RKO (cell line): Measurements from ENCODE around the gene ST6GALNAC1.
A peak's percentile ranks its signal among the peaks of the same experiment; 100 is the strongest.
"Not testable (repeated sequence)": the region's sequence is repeated elsewhere in the genome, so short reads cannot be mapped to it uniquely, and the experiment has no call there.

Source experiments
- DNase-seq: peaks from one replicate; pipeline ENCODE4 v3.0.0-alpha.2; 2016; ENCODE audit warnings: low spot score

The ST6GALNAC1 gene

GRCh38 chr17:76612465-76612864 is 31.1 kb downstream of the ST6GALNAC1 start:
- no peak for DNase-seq

GRCh38 chr17:76611758-76612157 is 31.8 kb downstream of the ST6GALNAC1 start:
- no peak for DNase-seq

DNA sequence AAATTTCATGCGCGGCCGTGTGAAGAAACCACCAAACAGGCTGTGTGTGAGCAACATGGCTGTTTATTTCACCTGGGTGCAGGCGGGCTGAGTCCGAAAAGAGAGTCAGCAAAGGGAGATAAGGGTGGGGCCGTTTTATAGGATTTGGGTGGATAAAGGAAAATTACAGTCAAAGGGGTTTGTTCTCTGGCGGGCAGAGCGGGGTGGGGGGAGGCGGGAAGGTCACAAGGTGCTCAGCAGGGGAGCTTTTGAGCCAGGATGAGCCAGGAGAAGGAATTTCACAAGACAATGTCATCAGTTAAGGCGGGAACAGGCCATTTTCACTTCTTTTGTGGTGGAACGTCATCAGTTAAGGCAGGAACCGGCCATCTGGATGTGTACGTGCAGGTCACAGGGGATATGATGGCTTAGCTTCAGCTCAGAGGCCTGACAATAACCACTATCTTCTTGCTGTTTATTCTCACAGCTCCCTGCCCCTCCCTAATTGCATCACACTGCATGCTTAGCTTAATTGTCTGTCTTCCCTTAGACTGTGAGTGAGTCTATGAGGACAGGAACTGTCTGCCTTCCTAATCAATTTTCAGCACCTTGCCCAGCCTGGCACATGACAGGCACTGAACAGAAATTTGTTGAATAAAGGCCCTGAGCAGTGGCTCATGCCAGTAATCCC is 32.3 kb downstream of the ST6GALNAC1 start:
- DNase-seq, result not testable (repeated sequence)

- not testable (repeated sequence) for DNase-seq
Observed at GRCh38 chr17:76606685-76607084, 36.9 kb downstream of the ST6GALNAC1 start.

DNA sequence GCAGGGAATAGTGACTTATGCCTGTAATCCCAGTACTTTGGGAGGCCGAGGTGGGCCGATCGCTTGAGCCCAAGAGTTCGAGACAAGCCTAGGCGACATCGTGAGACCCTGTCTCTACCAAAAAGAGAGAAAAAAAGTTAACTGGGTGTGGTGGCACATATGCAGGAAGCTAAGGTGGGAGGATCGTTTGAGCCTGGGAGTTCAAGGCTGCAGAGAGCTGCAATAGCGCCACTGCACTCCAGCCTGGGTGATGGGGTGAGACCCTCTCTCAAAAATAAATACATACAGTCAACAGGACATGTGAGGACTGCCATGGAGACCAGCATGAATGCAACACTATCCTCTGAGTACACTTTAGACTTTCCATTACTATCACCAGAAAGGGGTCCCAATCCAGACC is 42.5 kb downstream of the ST6GALNAC1 start:
- DNase-seq, result no peak

DNA sequence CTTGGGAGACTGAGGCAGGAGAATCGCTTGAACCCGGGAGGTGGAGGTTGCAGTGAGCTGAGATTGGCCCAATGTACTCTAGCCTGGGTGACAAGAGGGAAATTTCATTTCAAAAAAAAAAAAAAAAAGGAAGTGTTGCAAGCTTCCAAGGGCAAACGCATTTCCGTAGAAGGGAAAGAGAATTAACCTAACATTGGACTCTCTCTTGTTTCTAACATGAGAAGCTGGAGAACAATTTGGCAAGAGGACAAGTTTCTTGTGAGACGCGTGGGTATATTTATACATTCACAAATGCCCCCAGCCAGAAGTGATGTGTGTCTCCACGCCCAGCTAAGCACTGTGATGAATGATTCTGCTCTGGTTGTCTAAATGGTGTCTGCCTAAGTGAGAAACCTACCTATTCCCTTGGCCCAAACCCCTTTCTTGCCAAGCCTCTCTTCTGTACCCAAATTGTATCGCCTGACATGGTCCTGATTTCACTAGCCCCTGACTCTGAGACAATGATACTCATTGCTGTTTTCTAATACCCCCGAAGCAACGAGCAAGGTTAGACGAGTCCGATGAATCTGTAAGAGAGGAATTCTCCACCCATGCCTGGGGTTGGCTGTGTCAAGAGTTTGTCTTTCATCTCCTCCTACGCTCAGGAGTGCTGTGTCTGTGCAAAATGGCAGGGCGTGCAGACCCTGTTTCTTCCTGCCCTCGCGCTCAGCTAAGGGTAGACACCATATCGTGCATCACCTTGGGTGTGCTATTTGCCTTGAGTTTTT is 43.7 kb downstream of the ST6GALNAC1 start:
- no peak for DNase-seq

DNA sequence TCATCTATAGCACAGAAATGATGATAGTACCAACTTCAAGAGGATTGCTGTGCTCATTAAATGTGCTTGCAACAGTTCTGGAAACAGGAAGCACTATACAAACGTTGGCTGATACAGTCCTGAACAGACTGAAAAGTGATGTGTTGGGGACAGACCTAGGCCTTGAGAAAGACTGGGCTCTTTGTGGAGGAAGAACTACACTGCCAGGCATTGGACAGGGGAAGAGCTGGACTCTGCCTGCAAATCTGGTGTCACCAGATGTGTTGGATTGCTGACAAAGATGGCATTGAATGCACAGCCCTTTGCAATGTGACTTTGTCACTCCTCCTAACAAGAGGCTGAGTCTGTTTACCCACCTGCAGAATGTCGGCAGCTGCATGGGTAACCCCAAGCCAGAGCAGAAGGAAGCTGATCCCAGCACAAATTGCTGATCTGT is 45.5 kb downstream of the ST6GALNAC1 start:
- DNase-seq, result no peak

DNA sequence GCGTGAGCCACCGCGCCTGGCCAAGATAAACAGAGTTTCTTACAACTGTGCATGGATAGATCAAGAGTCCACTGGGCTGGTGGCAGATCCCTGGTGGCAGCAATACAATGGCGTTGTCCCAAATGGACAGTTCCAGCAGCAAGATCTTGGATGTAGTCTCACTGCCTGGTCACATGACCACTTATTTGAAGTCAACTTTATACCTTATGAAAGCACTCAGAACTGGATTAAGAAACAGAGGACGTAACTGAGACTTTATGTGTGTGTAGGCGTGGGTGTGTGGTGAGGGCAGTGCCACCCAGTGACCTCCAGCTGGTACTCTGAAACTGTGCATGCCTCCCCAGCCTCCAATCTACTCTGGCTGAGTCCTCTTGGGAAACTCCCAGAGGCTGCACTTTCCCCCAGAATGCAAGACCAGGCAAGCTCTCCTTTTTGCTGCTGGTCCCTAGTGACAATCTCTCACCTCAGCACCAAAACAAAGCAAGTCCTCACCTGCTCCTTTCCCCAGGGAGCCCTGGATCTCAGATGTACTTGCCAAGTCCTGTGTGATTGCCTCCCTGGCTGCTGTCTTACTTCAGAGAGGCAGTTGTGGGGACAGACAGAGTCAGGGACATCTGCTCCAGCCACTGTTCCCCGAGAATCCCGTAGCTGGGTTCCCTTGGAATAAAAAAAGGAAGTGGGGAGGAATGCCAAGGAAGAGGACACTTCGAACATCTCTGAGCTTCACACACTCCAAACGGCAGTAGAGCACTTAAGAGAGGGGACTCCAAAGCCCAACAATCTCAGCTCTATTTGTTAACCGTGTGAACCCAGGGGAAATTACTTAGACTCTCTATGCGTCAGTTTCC is 46.2 kb downstream of the ST6GALNAC1 start:
- DNase-seq, result no peak

DNA sequence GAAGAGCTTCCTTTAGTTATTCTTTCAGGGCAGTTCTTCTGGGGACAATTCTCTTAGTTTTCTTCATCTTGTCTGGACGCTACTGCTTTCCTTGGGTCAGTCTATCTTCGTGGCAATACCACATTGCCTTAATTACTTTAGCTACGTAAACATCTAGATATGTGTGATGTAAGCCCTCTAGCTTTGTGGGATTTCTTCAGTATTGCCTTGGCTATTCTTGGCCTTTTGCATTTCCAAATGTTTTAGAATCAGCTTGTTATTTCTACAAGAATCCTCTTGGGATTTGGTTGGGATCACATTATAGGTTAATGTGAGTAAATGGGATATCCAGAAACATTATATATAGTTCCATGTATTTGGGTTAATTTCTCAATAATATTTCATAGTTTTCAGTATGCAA is 48.9 kb downstream of the ST6GALNAC1 start:
- no peak for DNase-seq

- DNase-seq, result no peak
Observed at GRCh38 chr17:76593959-76594358, 49.6 kb downstream of the ST6GALNAC1 start.

DNA sequence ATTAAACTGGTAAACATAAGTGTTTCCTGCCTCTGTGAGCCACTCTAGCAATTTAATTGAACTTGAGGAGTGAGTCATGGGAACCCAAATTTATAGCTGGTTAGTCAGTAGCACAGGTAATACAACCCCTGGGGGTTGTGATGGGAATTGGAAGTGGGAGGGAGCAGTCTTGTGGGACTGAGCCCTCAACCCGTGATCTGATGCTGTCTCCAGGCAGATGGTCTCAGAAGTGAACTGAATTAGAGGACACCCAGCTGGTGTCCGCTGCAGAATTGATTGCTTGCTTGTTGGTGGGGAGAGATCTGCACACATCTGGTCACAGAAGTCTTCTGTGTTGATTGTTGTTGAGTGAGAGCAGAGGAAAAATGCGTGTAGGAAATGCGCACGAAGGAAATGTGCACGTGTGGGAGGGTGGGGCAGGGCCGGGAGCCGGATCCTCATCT is 50.2 kb downstream of the ST6GALNAC1 start:
- DNase-seq, result peak; percentile 32

DNA sequence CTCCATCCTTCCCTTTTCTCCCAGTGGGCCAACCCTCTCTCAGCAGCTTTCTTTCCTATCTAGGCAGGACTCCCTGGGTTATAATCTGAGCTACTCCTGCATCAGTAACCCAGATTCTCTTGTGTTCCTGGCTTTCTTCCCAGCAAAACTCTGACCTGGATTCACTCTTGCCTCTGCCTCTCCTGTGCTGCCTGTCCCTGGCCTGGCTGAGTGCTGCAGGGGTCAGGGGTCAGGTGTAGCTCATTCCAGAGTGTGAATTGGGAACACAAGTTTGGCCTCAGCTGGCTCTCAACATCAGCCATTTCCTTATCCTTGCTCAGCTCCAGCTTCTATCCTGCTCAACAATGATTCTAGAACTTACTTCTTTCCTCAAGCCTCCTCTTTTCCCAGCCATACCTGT is 55.4 kb downstream of the ST6GALNAC1 start:
- DNase-seq, result no peak

- no peak for DNase-seq
Observed at GRCh38 chr17:76586741-76587487, 56.6 kb downstream of the ST6GALNAC1 start.

- DNase-seq, result peak; percentile 55
Observed at GRCh38 chr17:76585649-76586593, 57.6 kb downstream of the ST6GALNAC1 start, which contains the start of gene ST6GALNAC2. TSS of gene ST6GALNAC2 (minus strand) at chr17:76585860. CDS start at chr17:76585808, 52 bp downstream.

- DNase-seq, result no peak
Observed at GRCh38 chr17:76585033-76585648, 58.4 kb downstream of the ST6GALNAC1 start.

- DNase-seq, result no peak
Observed at GRCh38 chr17:76584427-76585032, 59.0 kb downstream of the ST6GALNAC1 start.

GRCh38 chr17:76582660-76583059 is 60.9 kb downstream of the ST6GALNAC1 start:
- DNase-seq, result no peak

DNA sequence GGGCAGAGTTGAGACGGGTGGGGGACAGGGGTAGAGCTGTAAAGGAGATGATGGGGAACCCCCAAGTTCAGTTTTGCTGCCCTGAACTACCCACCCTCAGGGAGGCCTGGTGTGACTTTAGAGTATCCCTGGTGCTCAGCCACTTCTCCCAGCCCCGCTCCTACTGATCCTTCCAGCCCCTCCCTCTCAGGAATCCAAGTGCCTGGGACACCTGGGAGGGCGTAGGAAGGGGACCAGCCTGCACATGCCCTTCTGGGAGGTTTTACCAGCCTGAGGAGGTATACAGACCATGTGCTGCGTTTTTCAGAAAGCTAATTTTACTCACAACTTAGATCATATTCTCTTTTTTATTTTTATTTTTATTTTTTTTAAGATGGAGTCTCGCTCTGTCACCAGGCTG is 62.0 kb downstream of the ST6GALNAC1 start:
- no peak for DNase-seq

DNA sequence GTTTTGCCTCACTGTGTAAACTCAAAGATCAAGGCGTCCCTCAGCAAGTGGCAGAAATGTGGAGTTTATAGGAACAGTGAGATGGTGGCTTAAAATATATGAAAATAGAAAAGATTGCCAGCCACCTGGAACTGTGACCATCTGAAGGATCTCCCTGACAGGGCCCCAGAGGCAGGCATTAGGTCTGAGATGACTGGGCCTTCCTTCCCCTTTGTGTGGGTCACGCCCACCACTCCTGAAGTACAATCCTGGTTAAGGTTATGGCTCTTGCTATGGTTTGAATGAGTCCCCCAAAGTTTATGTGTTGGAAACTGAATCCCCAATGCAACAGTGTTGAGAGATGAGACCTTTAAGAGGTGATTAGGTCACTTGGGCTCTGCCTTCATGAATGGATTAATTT is 64.3 kb downstream of the ST6GALNAC1 start:
- no peak for DNase-seq

GRCh38 chr17:76578376-76578775 is 65.2 kb downstream of the ST6GALNAC1 start:
- no peak for DNase-seq
